Loucy (cell line): Measurements from ENCODE around the gene TPRX2.
"Not testable (repeated sequence)": the region's sequence is repeated elsewhere in the genome, so short reads cannot be mapped to it uniquely, and the experiment has no call there.

Experiments
- H2AFZ ChIP-seq: fragments of 200-600 bp; sonication (generic); 2 replicates; pipeline ENCODE4 v1.6.0; 2016; ENCODE audit warnings: antibody characterized with exemption, mild to moderate bottlenecking, low read length, moderate library complexity
- H3F3A ChIP-seq: fragments of 200-600 bp; 2 replicates; pipeline ENCODE4 v1.6.0; 2016; ENCODE audit warnings: antibody characterized with exemption, low read depth, mild to moderate bottlenecking
- H3K27me3 ChIP-seq: fragments of 200-600 bp; sonication (generic); 2 replicates; pipeline ENCODE4 v1.6.1; 2014; ENCODE audit warnings: low read length, mild to moderate bottlenecking; ENCODE audit not compliant: insufficient read depth, poor library complexity, severe bottlenecking
- H3K36me3 ChIP-seq: fragments of 200-600 bp; sonication (generic); 2 replicates; pipeline ENCODE4 v1.6.1; 2016; ENCODE audit warnings: low read length; ENCODE audit not compliant: insufficient read depth
- H3K4me1 ChIP-seq: fragments of 200-600 bp; sonication (generic); 2 replicates; pipeline ENCODE4 v1.5.1; 2014; ENCODE audit warnings: low read length, mild to moderate bottlenecking; ENCODE audit not compliant: insufficient read depth, poor library complexity, severe bottlenecking
- H3K4me2 ChIP-seq: fragments of 200-600 bp; sonication (generic); 2 replicates; pipeline ENCODE4 v1.6.0; 2014; ENCODE audit warnings: antibody characterized with exemption, low read length, low read depth, mild to moderate bottlenecking; ENCODE audit not compliant: poor library complexity, severe bottlenecking
- H3K4me3 ChIP-seq: fragments of 200-600 bp; sonication (generic); 2 replicates; pipeline ENCODE4 v1.5.1; 2014; ENCODE audit warnings: low read length, mild to moderate bottlenecking, mixed read lengths; ENCODE audit not compliant: poor library complexity, severe bottlenecking
- H3K79me2 ChIP-seq: fragments of 200-600 bp; sonication (generic); 2 replicates; pipeline ENCODE4 v1.6.1; 2014; ENCODE audit warnings: low read length; ENCODE audit not compliant: insufficient read depth
- H3K9ac ChIP-seq: fragments of 200-600 bp; sonication (generic); 2 replicates; pipeline ENCODE4 v1.6.0; 2014; ENCODE audit warnings: mild to moderate bottlenecking, low read depth, low read length, moderate library complexity; ENCODE audit not compliant: poor library complexity, severe bottlenecking
- H3K9me2 ChIP-seq: fragments of 200-600 bp; sonication (generic); replicated peaks from 2 replicates; pipeline ENCODE4 v1.6.1; 2016; ENCODE audit warnings: low read depth, low read length, mixed read lengths
- H3K9me3 ChIP-seq: fragments of 200-600 bp; sonication (generic); 2 replicates; pipeline ENCODE4 v1.6.1; 2014; ENCODE audit warnings: mild to moderate bottlenecking, antibody characterized with exemption, low read length, low read depth; ENCODE audit not compliant: insufficient read depth
- H4K20me1 ChIP-seq: fragments of 200-600 bp; sonication (generic); 2 replicates; pipeline ENCODE4 v1.6.0; 2014; ENCODE audit warnings: antibody characterized with exemption, low read length, mild to moderate bottlenecking; ENCODE audit not compliant: insufficient read depth, poor library complexity, severe bottlenecking
- EZH2phosphoT487 ChIP-seq: fragments of 200-600 bp; IDR thresholded peaks from 2 replicates; pipeline ENCODE4 v1.6.1; 2018; ENCODE audit warnings: antibody characterized with exemption, mild to moderate bottlenecking, moderate library complexity, borderline replicate concordance
- TF ChIP-seq, protein P1 (sequence below): fragments of 200-600 bp; sonication (generic); conservative IDR thresholded peaks from 2 replicates; pipeline ENCODE4 v1.5.1; 2014; ENCODE audit warnings: mild to moderate bottlenecking, antibody characterized with exemption, low read length

TPRX2 gene

DNA sequence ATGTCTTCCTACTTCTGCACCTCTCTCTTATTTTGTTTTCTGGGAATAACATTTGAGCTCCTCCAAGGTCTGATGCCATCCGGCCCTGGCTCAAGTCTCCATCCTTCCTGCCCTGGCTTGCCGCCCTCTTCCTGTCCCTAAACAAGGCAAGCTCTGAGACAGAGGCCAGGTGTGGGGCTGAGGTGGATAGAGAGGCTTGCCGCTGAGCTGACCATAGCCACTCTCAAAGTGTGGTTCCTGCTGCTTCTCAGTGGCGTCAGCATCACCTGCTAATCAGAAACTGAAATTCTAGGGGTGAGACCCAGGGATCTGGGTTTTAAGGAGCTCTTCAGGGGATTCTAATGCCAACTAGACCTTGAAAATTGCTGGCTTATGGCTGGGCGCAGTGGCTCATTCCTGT lies 6.0 kb upstream of the TPRX2 start:
- Histone ChIP-seq H3K9ac (no peak overlapping the region), H2AFZ (no peak overlapping the region), H3K9me3 (no peaks in the 10 kb centered on the region), H4K20me1 (no peaks in the 10 kb centered on the region), H3K4me3 (no peak overlapping the region), H3F3A (no peaks in the 10 kb centered on the region), H3K4me1 (no peaks in the 10 kb centered on the region), H3K27me3 (no peaks in the 10 kb centered on the region), H3K79me2 (no peaks in the 10 kb centered on the region), H3K4me2 (no peak overlapping the region), H3K9me2 (no peaks in the 10 kb centered on the region), H3K36me3 (no peaks in the 10 kb centered on the region)
- no peak for TF ChIP-seq EZH2phosphoT487
- TF ChIP-seq, protein P1, sequence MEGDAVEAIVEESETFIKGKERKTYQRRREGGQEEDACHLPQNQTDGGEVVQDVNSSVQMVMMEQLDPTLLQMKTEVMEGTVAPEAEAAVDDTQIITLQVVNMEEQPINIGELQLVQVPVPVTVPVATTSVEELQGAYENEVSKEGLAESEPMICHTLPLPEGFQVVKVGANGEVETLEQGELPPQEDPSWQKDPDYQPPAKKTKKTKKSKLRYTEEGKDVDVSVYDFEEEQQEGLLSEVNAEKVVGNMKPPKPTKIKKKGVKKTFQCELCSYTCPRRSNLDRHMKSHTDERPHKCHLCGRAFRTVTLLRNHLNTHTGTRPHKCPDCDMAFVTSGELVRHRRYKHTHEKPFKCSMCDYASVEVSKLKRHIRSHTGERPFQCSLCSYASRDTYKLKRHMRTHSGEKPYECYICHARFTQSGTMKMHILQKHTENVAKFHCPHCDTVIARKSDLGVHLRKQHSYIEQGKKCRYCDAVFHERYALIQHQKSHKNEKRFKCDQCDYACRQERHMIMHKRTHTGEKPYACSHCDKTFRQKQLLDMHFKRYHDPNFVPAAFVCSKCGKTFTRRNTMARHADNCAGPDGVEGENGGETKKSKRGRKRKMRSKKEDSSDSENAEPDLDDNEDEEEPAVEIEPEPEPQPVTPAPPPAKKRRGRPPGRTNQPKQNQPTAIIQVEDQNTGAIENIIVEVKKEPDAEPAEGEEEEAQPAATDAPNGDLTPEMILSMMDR = no peak

DNA sequence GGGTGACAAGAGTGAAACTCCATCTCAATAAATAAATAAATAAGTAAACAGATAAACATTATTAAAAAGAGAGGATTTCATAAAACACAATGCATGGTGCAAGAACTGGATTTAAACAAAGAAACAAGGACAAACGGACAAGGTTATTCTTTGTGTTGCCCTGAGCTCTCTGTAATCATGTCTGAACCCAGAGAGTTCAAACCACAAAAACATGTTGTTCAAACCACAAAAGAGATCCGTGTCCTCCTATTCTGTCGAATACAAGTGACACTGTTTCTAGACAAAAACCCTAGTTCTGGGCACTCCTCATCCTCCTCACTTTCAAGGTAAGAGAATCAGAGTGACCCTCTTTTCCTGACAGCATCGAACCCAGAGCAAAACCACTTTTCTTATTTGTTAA lies 4.6 kb upstream of the TPRX2 start:
- H3K4me3 ChIP-seq = no peak overlapping the region
- no peak overlapping the region for H3K4me2 ChIP-seq
- no peak overlapping the region for H3K9ac ChIP-seq
- no peaks in the 10 kb centered on the region for H3K27me3 ChIP-seq
- H3K9me3 ChIP-seq = no peaks in the 10 kb centered on the region
- no peaks in the 10 kb centered on the region for H3K4me1 ChIP-seq
- no peak for TF ChIP-seq EZH2phosphoT487
- TF ChIP-seq, protein P1 = no peak
- H3K79me2 ChIP-seq = no peaks in the 10 kb centered on the region
- no peaks in the 10 kb centered on the region for H4K20me1 ChIP-seq
- H3F3A ChIP-seq = no peaks in the 10 kb centered on the region
- H2AFZ ChIP-seq = no peak overlapping the region
- no peaks in the 10 kb centered on the region for H3K36me3 ChIP-seq
- H3K9me2 ChIP-seq = no peaks in the 10 kb centered on the region

DNA sequence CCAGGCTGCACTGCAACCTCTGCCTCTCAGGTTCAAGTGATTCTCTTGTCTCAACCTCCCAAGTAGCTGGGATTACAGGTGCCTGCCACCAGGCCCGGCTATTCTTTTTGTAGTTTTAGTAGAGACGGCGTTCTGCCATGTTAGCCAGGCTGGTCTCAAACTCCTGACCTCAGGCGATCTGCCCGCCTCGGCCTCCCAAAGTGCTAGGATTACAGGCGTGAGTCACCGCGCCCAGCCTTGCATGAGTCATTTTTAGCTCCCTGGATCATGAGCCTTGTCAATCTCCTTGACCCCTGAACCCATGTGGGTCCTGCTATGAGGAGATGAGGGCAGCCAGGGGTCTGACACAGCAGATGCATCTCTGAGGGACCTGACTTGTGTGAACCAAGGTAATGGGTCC lies 804 bp upstream of the TPRX2 start:
- not testable (repeated sequence) for H3K27me3 ChIP-seq, H2AFZ ChIP-seq, H4K20me1 ChIP-seq, H3K4me2 ChIP-seq, H3K4me3 ChIP-seq, H3F3A ChIP-seq, H3K9me2 ChIP-seq, H3K79me2 ChIP-seq, H3K4me1 ChIP-seq, H3K9me3 ChIP-seq, H3K36me3 ChIP-seq, H3K9ac ChIP-seq

DNA sequence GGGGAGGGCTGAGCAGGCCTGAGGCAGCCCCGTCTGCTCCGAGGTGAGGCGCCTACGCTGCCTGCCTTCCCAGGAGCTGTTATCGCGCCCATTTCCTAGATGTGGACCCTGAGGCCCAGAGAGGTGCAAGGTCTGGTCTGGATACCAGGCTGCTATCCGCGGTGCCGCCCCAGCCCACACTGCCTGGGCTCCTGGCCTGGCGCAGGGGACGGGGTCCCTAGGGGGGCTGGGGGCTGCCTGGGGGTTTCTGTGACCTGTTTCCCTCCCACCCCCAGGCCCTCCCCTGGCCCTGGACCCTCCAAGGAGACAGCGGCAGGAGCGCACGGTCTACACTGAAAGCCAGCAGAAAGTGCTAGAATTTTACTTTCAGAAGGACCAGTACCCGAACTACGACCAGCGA lies 803 bp downstream of the TPRX2 start:
- H3F3A ChIP-seq = not testable (repeated sequence)

More for the DNA sequence above, 803 bp downstream of the TPRX2 start:
- not testable (repeated sequence) for H3K9me3 ChIP-seq, H3K4me3 ChIP-seq, H3K79me2 ChIP-seq, H3K4me1 ChIP-seq, H3K36me3 ChIP-seq, H4K20me1 ChIP-seq, H3K9me2 ChIP-seq, H3K9ac ChIP-seq, H3K27me3 ChIP-seq, H2AFZ ChIP-seq, H3K4me2 ChIP-seq
